Stimulated activated CD4-positive, alpha-beta T cell treated with anti-CD3 and anti-CD28 coated beads, Interleukin-1b, Interleukin-23, amount 100 ng/mL, for 4 hours (primary cell): ENCODE measurements around the gene MYO18B.

ENCODE experiments used
- DNase-seq, 2 donors: peaks; one replicate each; pipeline ENCODE4 v3.0.0-alpha.2; 2020; ENCODE audit warnings: low read depth in 2 of 2

MYO18B gene

DNA sequence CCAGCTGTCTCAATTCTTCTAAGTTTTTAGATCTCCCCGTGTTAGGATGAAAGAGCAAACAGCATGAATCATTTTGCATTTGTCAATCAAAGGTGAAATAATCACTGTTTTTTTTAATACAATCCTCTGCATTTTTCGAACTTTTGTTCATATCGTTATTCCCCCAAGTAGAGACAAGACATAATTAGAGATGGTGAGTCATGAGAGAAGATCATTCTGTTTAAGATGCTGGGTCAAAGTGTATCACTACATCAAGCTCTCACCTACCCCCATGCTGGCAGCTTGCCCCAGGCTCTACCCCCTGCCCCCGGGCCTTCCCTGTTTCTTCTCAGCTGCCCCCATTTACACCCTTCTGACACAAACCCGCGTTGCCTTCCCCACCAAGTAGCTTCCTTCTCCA is 30.5 kb upstream of the MYO18B start:
- DNase-seq, result no peak

- no peak for DNase-seq
These were observed 29.2 kb upstream of the MYO18B start for GRCh38 chr22:25712661-25713400.

GRCh38 chr22:25714070-25714469 is 27.9 kb upstream of the MYO18B start:
- no peak for DNase-seq

DNA sequence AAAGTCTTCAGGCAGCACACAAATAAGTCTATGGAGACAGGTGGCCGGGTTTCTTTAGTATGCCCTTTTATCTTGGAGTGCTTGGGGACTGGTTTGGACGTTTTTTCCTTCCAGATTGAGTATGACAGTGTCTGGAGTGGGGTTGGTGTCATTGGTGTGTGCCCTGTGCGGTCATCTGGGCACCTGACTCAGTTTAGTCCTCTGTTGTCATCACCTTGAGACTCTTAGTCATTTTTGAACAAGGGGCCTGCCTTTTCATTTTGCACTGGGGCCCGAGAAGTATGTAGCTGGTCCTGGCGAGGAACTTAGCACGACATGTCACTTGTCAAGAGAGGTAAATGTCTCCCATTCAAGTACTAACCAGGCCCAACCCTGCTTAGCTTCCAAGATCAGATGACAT is 27.2 kb upstream of the MYO18B start:
- no peak for DNase-seq

DNA sequence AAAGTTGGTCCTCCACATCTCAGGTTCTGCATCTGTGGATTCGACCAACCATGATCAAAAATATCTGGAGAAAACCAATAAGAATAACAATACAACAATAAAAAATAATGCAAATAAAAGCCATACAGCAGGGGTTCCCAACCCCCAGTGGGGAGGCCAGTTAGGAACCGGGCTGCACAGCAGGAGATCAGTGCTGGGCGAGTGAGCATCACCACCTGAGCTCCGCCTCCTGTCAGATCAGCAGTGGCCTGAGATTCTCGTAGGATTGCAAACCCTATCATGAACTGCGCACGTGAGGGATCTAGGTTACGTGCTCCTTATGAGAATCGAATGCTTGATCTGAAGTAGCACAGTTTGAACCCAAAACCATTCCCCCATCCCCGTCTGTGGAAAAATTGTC is 25.4 kb upstream of the MYO18B start:
- DNase-seq, result no peak

- DNase-seq, result no peak
These were observed 23.7 kb upstream of the MYO18B start for GRCh38 chr22:25718135-25718840.

DNA sequence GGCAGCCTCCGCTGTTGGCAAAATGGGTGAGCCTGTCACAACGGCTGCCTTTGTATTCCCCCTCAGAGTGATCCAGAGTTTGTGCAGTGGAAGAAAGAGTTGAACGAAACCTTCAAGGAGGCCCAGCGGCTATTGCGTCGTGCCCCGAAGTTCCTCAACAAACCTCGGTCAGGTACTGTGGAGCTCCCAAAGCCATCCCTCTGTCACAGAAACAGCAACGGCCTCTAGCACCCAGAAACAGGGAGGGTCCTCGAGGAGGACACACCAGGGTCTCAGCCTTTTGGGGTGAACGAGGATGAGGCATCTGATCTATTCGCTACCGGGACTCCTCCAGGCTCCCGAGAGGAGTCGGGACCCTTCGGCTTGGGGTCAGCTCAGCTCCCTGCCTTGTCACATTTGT is 19.8 kb upstream of the MYO18B start:
- no peak for DNase-seq

- DNase-seq, result no peak
These were observed 19.4 kb upstream of the MYO18B start for GRCh38 chr22:25722626-25723025.

DNA sequence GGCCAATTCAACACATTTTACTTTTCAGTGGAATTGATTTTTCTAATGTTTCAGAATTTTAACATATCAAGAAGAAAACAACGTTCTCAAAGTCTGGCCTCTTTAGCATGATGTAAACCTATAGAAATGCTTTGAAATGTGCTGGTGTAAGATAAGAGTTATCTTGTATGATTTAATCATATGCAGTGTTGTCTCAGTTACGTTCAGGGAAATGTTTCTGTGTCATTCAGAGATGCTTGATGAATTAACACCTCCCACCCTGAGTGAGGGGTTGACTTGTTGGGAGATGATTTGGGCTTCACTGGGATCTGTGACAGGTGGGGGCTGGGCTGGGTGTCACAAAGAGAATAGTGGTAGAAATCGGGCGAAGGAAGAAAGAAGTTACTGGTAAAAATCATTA is 15.7 kb upstream of the MYO18B start:
- DNase-seq, result no peak

GRCh38 chr22:25728071-25728470 is 13.9 kb upstream of the MYO18B start:
- no peak for DNase-seq

DNA sequence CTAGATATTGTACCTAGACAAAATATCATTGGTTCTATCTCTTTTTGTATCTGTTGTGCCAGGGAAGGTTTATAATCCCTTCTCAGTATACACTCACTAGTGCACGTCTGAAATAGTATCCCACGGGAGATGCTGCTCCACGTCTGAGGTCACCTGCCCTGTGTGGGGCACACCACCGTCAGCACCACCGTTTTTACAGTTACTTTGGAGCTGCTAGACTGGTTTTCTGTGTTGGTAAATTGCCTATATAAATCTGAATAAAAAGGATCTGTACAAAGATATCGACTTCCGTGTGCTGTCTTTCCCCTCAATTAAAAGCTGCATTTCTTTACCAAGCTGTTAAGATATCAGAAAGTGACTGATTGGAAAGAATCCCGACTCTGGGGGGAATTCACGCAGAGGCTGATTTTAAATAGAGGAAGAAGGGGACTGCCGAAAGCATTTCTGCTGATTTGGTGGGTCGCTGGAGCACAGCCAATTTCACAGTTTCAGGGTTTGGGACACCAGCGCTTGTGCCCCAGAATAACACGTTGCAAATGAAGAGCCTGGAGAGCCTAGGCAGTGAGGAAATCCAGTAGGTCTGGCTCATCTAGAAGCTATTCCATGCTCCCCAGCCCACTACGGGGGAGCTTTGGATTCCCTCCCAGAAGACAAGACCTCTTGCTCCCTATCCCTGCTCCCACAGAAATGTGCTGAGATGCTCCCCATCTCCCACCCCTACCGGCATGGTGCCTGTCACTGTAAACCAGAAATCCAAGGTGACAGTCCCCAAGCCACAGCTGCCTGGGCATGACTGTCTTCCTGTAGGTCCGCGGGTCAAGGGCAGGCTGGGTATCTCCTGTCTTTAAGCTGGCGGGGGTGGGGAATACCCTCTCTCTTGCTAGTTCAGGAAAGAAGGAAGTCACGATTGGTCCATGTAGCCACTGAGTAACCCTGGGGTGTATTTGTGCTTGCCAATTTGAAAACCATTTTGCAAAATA is 12.7 kb upstream of the MYO18B start:
- DNase-seq, result no peak

GRCh38 chr22:25735650-25736049 is 6.3 kb upstream of the MYO18B start:
- no peak for DNase-seq

DNA sequence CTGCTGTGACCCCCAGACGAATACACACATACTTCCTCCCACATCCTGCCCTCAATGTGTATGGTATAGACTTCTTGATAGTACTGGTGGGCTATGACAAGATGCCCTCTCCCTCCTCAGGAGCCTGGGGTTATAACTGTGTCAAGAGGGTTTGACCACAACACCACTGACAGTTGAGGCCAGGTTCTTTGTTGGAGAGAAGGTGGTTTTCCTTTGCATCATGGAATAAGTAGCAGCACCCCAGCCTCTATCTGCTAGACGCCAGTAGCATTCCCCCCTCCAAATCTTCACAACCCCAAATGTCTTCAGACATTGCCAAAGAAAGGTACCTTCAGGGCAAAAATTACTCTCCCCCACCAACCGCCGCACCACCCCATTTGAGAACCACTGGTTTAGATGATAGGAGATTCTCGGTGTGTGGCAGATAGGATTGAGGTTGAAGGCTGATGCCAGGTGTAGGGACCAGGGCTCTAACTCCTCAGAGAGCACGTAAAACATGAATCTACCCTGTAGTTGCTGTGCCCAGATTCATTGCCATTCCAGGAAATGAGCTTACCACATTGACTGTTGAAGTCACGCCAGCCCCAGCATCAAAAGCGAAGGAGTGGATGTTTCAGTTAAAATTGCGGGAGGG is 5.5 kb upstream of the MYO18B start:
- no peak for DNase-seq

DNA sequence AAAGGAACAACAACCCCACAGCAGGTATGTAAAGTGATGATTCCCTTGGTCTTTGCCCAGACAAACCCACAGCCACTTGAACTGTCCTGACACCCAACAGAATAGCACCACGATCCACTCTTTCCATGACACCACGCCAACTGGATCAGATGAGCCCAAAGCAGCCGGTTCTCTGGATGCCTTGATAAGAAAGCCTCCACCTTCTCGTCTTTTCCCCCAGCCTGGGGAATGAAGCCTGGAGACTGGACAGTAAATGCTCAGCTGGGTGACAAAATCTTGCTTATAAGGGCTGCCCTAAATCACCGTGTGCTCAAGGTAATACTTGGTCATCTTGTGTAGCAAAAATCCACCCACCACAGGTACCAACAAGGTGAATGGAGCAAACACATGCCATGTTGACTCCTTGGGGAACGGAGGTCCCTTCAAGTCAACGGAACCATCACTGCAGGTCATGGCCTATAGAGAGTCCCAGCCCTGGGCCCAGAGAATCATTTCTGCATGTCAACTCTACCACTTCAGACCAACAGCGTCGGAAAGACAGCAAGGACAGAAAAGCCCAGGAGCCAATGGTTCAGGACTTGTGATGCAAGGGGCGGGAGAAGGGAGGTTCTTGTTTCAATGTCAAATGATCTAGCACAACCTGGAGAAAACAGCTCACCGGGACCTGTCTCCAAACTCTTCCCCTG is 2.2 kb upstream of the MYO18B start:
- DNase-seq, result no peak

DNA sequence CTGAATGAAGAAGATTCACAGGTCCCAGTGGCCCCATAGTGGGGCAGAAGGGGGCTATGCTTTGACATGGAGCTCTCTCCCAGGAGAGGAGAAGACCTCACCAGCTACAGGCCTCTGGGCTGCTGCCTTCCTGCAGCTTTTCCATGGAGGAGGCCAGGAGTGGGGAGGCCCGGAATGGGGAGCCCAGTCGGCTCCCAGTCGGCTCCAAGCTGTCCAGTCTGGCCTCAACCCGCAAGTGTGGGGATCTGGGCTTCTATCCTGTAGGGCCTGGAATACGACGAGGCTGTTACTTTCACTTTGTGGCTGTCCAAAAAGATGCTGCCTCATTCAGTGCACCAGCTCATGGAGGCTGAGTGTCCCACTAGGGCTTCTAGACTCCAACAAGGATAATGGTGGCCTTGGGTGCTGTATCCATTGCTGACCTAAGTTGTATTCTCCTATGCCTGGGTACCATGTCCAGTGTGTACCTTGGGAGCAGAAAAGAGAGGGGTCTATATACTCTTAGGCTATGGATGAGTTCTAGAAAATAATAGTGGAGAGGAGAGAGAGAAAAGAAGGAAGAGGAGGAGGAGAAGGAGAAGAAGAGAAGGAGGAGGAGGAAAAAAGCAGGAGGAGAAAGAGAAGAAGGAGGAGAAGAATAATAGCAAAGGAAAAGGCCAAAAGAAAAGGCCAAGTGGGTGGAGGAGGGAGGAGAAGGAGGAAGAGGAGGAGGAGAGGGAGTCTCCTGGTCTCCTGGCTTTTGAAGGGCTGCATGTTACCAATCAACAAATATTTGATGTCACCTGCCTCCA is 1.1 kb downstream of the MYO18B start:
- no peak for DNase-seq

- DNase-seq, result no peak
These were observed 2.7 kb downstream of the MYO18B start for GRCh38 chr22:25744694-25745093.

DNA sequence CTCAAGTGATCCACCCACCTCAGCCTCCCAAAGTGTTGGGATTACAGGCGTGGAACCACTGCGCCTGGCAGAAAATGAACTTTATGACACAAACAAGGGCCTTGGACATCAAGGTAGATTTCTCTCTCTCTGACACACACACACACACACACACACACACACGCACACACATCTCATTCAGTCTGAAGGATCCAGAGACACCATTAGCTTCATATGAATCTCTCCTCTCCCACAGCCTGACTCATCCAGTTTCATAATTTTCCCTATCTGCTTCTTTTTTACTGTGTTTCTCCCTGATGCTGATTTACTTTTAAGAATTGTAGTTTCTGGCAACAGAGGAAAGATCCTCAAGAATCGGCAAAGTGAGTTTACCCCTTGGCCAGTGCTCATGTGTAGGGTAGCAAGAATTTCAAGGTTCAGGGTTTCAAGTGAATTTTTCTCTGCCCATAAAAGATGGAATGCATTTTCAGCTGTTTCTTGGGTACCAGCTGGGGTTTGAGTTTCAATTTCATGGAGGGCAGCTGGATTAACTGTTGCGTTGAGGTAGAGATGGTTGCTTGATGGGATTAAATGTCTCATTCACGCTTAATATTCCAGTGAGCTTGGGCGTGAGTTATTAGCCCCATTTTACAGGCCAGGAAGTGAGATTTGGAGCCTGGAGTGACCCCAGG is 3.5 kb downstream of the MYO18B start:
- no peak for DNase-seq

DNA sequence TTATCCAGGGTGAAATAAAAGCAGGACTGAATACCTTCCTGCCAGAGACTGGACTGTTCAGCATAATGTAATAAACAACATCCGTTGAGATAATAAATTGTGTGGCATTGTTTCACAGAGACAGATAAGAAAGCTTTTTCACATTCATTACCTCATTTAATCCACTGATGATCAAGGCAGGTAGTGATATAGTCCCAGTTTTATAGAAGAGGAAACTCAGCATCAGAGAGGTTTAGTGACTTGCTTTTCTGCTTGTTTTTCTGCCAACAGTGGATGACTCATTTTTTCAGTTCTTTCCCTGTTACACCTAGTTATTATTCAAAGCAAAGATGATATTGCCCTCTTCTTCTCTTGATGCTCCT is 4.0 kb downstream of the MYO18B start:
- DNase-seq, result no peak

GRCh38 chr22:25747245-25747944 is 5.4 kb downstream of the MYO18B start:
- DNase-seq, result no peak
